ENCODE measurements around the gene GNAS. TPM values are rescaled to one million over a fixed set of nuclear protein-coding genes. Genes with fewer than 3 reads are reported as not detected.

Gene GNAS
- total RNA-seq, 2 experiments from 2014 or later, result 638 to 913 TPM

- BruUV-seq (replicated peaks), result no TSS peak
- Histone ChIP-seq H3K36me3 (ENCODE audit: insufficient read depth, low read length) (no peaks in the 10 kb centered on the region), H3K9me3 (ENCODE audit: low read length) (no peaks in the 10 kb centered on the region), H3K9me2 (ENCODE audit: insufficient read depth, low read length) (no peaks in the 10 kb centered on the region), H2AFZ (ENCODE audit: low read length) (no peak overlapping the region), H3K4me1 (ENCODE audit: insufficient read depth, low read length, poor library complexity, severe bottlenecking) (no peaks in the 10 kb centered on the region), H4K20me1 (ENCODE audit: insufficient read depth, low read length) (no peaks in the 10 kb centered on the region), H3K27ac (ENCODE audit: low read depth, low read length, poor library complexity, severe bottlenecking) (no peak overlapping the region), H3K4me2 (ENCODE audit: low read length) (no peak overlapping the region), H3K79me2 (ENCODE audit: insufficient read depth, low read depth, low read length) (no peaks in the 10 kb centered on the region), H3K4me3 (ENCODE audit: low read depth, low read length, poor library complexity, severe bottlenecking) (no peak overlapping the region)
- ChIA-PET POLR2A (interaction anchor here (1.0 kb wide), 1 partner anchor 13 kb away, joined by 3 read pairs; no protein-coding TSS in a partner anchor), CTCF (ENCODE audit: unreplicated experiment) (no interaction called here)
- TF ChIP-seq EZH2phosphoT487 (IDR thresholded peaks at IDR 0.05; ENCODE audit: borderline replicate concordance, low read depth, low read length), result no peak
- TF ChIP-seq CTCF (conservative IDR thresholded peaks at IDR 0.05; ENCODE audit: low read length), result no peak
- intact Hi-C loops (cut with micrococcal nuclease; ENCODE audit: unreplicated experiment), result no loop called here
- DNase-seq (ENCODE audit: low spot score), result no peak
Measured at GRCh38 chr20:58810879-58811250, 41.7 kb upstream of the GNAS start.

GRCh38 chr20:58811334-58811733 lies 41.2 kb upstream of the GNAS start:
- intact Hi-C loops (cut with micrococcal nuclease; ENCODE audit: unreplicated experiment), result no loop called here
- H3K36me3 ChIP-seq (ENCODE audit: insufficient read depth, low read length), result no peaks in the 10 kb centered on the region
- ChIA-PET POLR2A (interaction anchor here (1.0 kb wide), 1 partner anchor 14 kb away, joined by 3 read pairs; no protein-coding TSS in a partner anchor), CTCF (ENCODE audit: unreplicated experiment) (no interaction called here)
- TF ChIP-seq EZH2phosphoT487 (IDR thresholded peaks at IDR 0.05; ENCODE audit: borderline replicate concordance, low read depth, low read length) (no peak), CTCF (conservative IDR thresholded peaks at IDR 0.05; ENCODE audit: low read length) (no peak)
- H3K27ac ChIP-seq (ENCODE audit: low read depth, low read length, poor library complexity, severe bottlenecking), result no peak overlapping the region
- no TSS peak for BruUV-seq (replicated peaks)
- H3K4me2 ChIP-seq (ENCODE audit: low read length), result no peak overlapping the region
- H3K4me1 ChIP-seq (ENCODE audit: insufficient read depth, low read length, poor library complexity, severe bottlenecking), result no peaks in the 10 kb centered on the region
- H4K20me1 ChIP-seq (ENCODE audit: insufficient read depth, low read length), result no peaks in the 10 kb centered on the region
- H3K4me3 ChIP-seq (ENCODE audit: low read depth, low read length, poor library complexity, severe bottlenecking), result no peak overlapping the region
- no peak overlapping the region for H2AFZ ChIP-seq (ENCODE audit: low read length)
- no peaks in the 10 kb centered on the region for H3K9me2 ChIP-seq (ENCODE audit: insufficient read depth, low read length)
- DNase-seq (ENCODE audit: low spot score), result no peak
- H3K9me3 ChIP-seq (ENCODE audit: low read length), result no peaks in the 10 kb centered on the region
- no peaks in the 10 kb centered on the region for H3K79me2 ChIP-seq (ENCODE audit: insufficient read depth, low read depth, low read length)

- no peak for DNase-seq (ENCODE audit: low spot score)
- Histone ChIP-seq H3K36me3 (ENCODE audit: insufficient read depth, low read length) (no peaks in the 10 kb centered on the region), H3K4me3 (ENCODE audit: low read depth, low read length, poor library complexity, severe bottlenecking) (no peak overlapping the region), H2AFZ (ENCODE audit: low read length) (no peak overlapping the region), H3K9me2 (ENCODE audit: insufficient read depth, low read length) (no peaks in the 10 kb centered on the region), H3K9me3 (ENCODE audit: low read length) (no peaks in the 10 kb centered on the region), H3K27ac (ENCODE audit: low read depth, low read length, poor library complexity, severe bottlenecking) (no peak overlapping the region), H3K4me2 (ENCODE audit: low read length) (no peak overlapping the region), H3K79me2 (ENCODE audit: insufficient read depth, low read depth, low read length) (no peaks in the 10 kb centered on the region), H3K4me1 (ENCODE audit: insufficient read depth, low read length, poor library complexity, severe bottlenecking) (no peaks in the 10 kb centered on the region), H4K20me1 (ENCODE audit: insufficient read depth, low read length) (no peaks in the 10 kb centered on the region)
- CTCF ChIA-PET (ENCODE audit: unreplicated experiment), result no interaction called here
- intact Hi-C loops (cut with micrococcal nuclease; ENCODE audit: unreplicated experiment), result no loop called here
- no TSS peak for BruUV-seq (replicated peaks)
- TF ChIP-seq EZH2phosphoT487 (IDR thresholded peaks at IDR 0.05; ENCODE audit: borderline replicate concordance, low read depth, low read length), result no peak
- TF ChIP-seq CTCF (conservative IDR thresholded peaks at IDR 0.05; ENCODE audit: low read length), result no peak
- POLR2A ChIA-PET, result no interaction called here
Measured at GRCh38 chr20:58813369-58813768, 39.1 kb upstream of the GNAS start.

Data from OCI-LY7 (cell line).